ENCODE measurements around the gene PHLPP1. TPM values are rescaled to one million over a fixed set of nuclear protein-coding genes. Genes with fewer than 3 reads are reported as not detected.

PHLPP1 gene
- total and polyA plus RNA-seq, 8 donors: 2.9 to 14.7 (median 8.3) TPM

DNA sequence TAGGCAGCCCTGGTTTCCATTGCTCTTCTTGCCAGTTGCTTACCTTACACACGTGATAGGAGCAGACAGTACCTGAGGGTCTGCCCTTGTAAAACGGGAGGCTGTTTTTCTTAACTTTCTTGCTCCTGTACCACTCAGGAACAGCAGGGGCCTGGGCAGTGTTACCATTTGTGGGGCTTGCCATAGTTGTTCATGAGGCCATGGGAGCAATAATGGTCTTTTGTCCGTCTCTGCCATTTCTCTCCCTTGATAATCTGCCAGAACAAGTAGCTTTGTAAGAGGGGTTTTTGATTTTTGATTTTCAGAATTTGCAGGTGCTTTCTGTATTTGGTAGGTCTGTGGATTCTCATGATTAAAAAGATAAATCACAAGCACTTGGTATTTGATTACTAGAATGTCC, 259.0 kb downstream of the PHLPP1 start:
- Histone ChIP-seq H3K27ac (no peak overlapping the region), H3K36me3 (peaks cover 0 to 18% (median 4%) of the 10 kb centered on the region in 3 donors), H3K9me3 (no peaks in the 10 kb centered on the region), H3K4me1 (no peaks in the 10 kb centered on the region), H3K27me3 (no peaks in the 10 kb centered on the region), H3K4me3 (no peak overlapping the region)
- FAIRE-seq (no peak), DNase-seq (no peak), ATAC-seq (no peak)
- intact Hi-C loops (cut with DNase I): loop anchor here in 1 of 3 donors (10.0 kb wide), 1 partner anchor 370 kb away; no protein-coding TSS in a partner anchor
- no peak for TF ChIP-seq CTCF (IDR thresholded peaks at IDR 0.05)
- 55 to 60% methylated on average over 3 of the region's 3 CpGs for WGBS, 2 donors

- FAIRE-seq (no peak), DNase-seq (no peak), ATAC-seq (no peak)
- Histone ChIP-seq H3K36me3 (peaks cover 0 to 18% (median 4%) of the 10 kb centered on the region in 3 donors), H3K4me1 (no peaks in the 10 kb centered on the region), H3K4me3 (no peak overlapping the region), H3K9me3 (no peaks in the 10 kb centered on the region), H3K27me3 (no peaks in the 10 kb centered on the region), H3K27ac (no peak overlapping the region)
- intact Hi-C loops (cut with DNase I): loop anchor here in 1 of 3 donors (10.0 kb wide), 1 partner anchor 370 kb away; no protein-coding TSS in a partner anchor
- 88 to 91% methylated on average over 7 of the region's 7 CpGs for WGBS, 2 donors
- TF ChIP-seq CTCF (IDR thresholded peaks at IDR 0.05): no peak
Measured at GRCh38 chr18:62974928-62975675, 259.8 kb downstream of the PHLPP1 start.

DNA sequence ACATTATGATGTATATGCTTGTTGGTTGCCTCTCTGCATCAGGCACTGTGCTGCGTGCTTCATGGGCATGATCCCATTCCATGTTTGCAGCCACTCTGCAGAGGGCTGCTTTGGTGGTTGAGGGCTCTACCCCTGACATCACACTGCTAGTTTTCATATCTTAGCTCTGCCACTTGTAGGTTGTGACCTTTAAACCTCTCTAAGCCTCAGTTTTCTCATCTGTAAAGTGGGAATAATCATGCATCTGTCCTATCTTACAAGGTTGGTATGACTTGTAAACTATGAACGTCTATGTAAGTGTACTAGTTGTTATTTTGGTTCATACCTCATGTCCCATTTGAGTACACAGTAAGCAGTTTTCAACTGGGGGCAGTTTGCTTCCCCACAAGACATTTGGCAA, 260.4 kb downstream of the PHLPP1 start:
- no peak for DNase-seq
- Histone ChIP-seq H3K27me3 (no peaks in the 10 kb centered on the region), H3K9me3 (no peaks in the 10 kb centered on the region), H3K4me3 (no peak overlapping the region), H3K27ac (no peak overlapping the region), H3K4me1 (no peaks in the 10 kb centered on the region), H3K36me3 (peaks cover 0 to 18% (median 4%) of the 10 kb centered on the region in 3 donors)
- ATAC-seq: no peak
- WGBS, 2 donors: 80 to 83% methylated on average over 2 of the region's 2 CpGs
- intact Hi-C loops (cut with DNase I): loop anchor here in 1 of 3 donors (10.0 kb wide), 1 partner anchor 371 kb away; no protein-coding TSS in a partner anchor
- TF ChIP-seq CTCF (IDR thresholded peaks at IDR 0.05): no peak
- no peak for FAIRE-seq

- no peak overlapping the region for H3K4me3 ChIP-seq
- H3K4me1 ChIP-seq: no peaks in the 10 kb centered on the region
- 78 to 85% methylated on average over 5 of the region's 5 CpGs for WGBS, 2 donors
- H3K27me3 ChIP-seq: no peaks in the 10 kb centered on the region
- TF ChIP-seq CTCF (IDR thresholded peaks at IDR 0.05): no peak
- no peak overlapping the region for H3K27ac ChIP-seq
- FAIRE-seq (no peak), ATAC-seq (peak in 2 of 4 donors; percentile 38 to 47), DNase-seq (no peak)
- H3K9me3 ChIP-seq: no peaks in the 10 kb centered on the region
- H3K36me3 ChIP-seq: peaks cover 0 to 18% (median 4%) of the 10 kb centered on the region in 3 donors
- intact Hi-C loops (cut with DNase I): loop anchor here in 1 of 3 donors (10.0 kb wide), 1 partner anchor 371 kb away; no protein-coding TSS in a partner anchor
Measured at GRCh38 chr18:62976227-62976626, 260.9 kb downstream of the PHLPP1 start.

- DNase-seq (no peak), ATAC-seq (no peak), FAIRE-seq (no peak)
- Histone ChIP-seq H3K4me1 (no peaks in the 10 kb centered on the region), H3K4me3 (no peak overlapping the region), H3K27me3 (no peaks in the 10 kb centered on the region), H3K27ac (no peak overlapping the region), H3K36me3 (peaks cover 0 to 18% (median 4%) of the 10 kb centered on the region in 3 donors), H3K9me3 (no peaks in the 10 kb centered on the region)
- WGBS, 2 donors: 86 to 87% methylated on average over 4 of the region's 4 CpGs
- TF ChIP-seq CTCF (IDR thresholded peaks at IDR 0.05): no peak
- intact Hi-C loops (cut with DNase I): loop anchor here in 1 of 3 donors (10.0 kb wide), 1 partner anchor 373 kb away; no protein-coding TSS in a partner anchor
Measured at GRCh38 chr18:62977512-62977911, 262.2 kb downstream of the PHLPP1 start.
